Fibroblast of mammary gland (primary cell): ENCODE measurements around the gene CCDC3.

Experiments
- DNase-seq: peaks from one replicate; pipeline ENCODE4 v3.0.0-alpha.2; 2010; ENCODE audit warnings: low read depth
- H3K4me3 ChIP-seq: 2 replicates; pipeline ENCODE4 v1.5.1; 2011; ENCODE audit warnings: low read depth, mild to moderate bottlenecking, low read length, moderate library complexity; ENCODE audit not compliant: control insufficient read depth
- CTCF ChIP-seq: conservative IDR thresholded peaks from 2 replicates; pipeline ENCODE4 v1.5.1; 2011; ENCODE audit warnings: low read depth, low read length, inconsistent platforms; ENCODE audit not compliant: control insufficient read depth, insufficient read depth

CCDC3 gene

GRCh38 chr10:12846718-12847117, 154.8 kb downstream of the CCDC3 start:
- TF ChIP-seq CTCF = no peak
- no peak overlapping the region for H3K4me3 ChIP-seq
- peak; percentile 15 for DNase-seq
